DOHH2 (cell line): ENCODE measurements around the gene HOXB3.

Experiments used
- H3F3A ChIP-seq: fragments of 200-600 bp; sonication (generic), shearing (Covaris generic); 2 replicates; pipeline ENCODE4 v1.6.0; 2016; ENCODE audit warnings: antibody characterized with exemption, mild to moderate bottlenecking; ENCODE audit not compliant: control insufficient read depth, insufficient read depth
- H3K27ac ChIP-seq: fragments of 200-600 bp; sonication (generic); 2 replicates; pipeline ENCODE4 v1.5.1; 2014; ENCODE audit warnings: low read depth, mild to moderate bottlenecking, low read length, moderate library complexity
- H3K27me3 ChIP-seq: fragments of 200-600 bp; sonication (generic); 2 replicates; pipeline ENCODE4 v1.6.1; 2014; ENCODE audit warnings: mild to moderate bottlenecking, low read length, mixed read lengths; ENCODE audit not compliant: control insufficient read depth
- H3K36me3 ChIP-seq: fragments of 200-600 bp; sonication (generic); 2 replicates; pipeline ENCODE4 v1.6.1; 2014; ENCODE audit warnings: mild to moderate bottlenecking, low read length, moderate library complexity, mixed read lengths; ENCODE audit not compliant: control insufficient read depth
- H3K4me1 ChIP-seq: fragments of 200-600 bp; sonication (generic); 2 replicates; pipeline ENCODE4 v1.6.1; 2014; ENCODE audit warnings: mild to moderate bottlenecking, low read length, mixed read lengths; ENCODE audit not compliant: control insufficient read depth
- H3K4me2 ChIP-seq: fragments of 200-600 bp; sonication (generic); 2 replicates; pipeline ENCODE4 v1.6.0; 2014; ENCODE audit warnings: mild to moderate bottlenecking, low read length, moderate library complexity
- H3K4me3 ChIP-seq: fragments of 200-600 bp; sonication (generic); 2 replicates; pipeline ENCODE4 v1.5.1; 2014; ENCODE audit warnings: mild to moderate bottlenecking, low read length, mixed read lengths
- H3K79me2 ChIP-seq: fragments of 200-600 bp; sonication (generic); 2 replicates; pipeline ENCODE4 v1.6.1; 2014; ENCODE audit warnings: mild to moderate bottlenecking, low read length, mixed read lengths; ENCODE audit not compliant: control insufficient read depth
- H3K9me2 ChIP-seq: fragments of 200-600 bp; sonication (generic); replicated peaks from 2 replicates; pipeline ENCODE4 v1.6.1; 2014; ENCODE audit warnings: mild to moderate bottlenecking, low read length, mixed read lengths; ENCODE audit not compliant: control insufficient read depth
- H3K9me3 ChIP-seq: fragments of 200-600 bp; sonication (generic); 2 replicates; pipeline ENCODE4 v1.6.1; 2014; ENCODE audit warnings: antibody characterized with exemption, low read length, mixed read lengths; ENCODE audit not compliant: control insufficient read depth, insufficient read depth
- H4K20me1 ChIP-seq: fragments of 200-600 bp; sonication (generic); 2 replicates; pipeline ENCODE4 v1.6.0; 2014; ENCODE audit warnings: low read depth, mild to moderate bottlenecking, antibody characterized with exemption, low read length, moderate library complexity; ENCODE audit not compliant: control insufficient read depth, insufficient read depth
- CTCF ChIP-seq: fragments of 200-600 bp; sonication (generic); IDR thresholded peaks from one replicate; pipeline ENCODE4 v1.5.1; 2014; ENCODE audit warnings: antibody characterized with exemption, mild to moderate bottlenecking, low read depth, low read length; ENCODE audit not compliant: poor library complexity, severe bottlenecking
- EZH2phosphoT487 ChIP-seq: fragments of 200-600 bp; sonication (generic); IDR thresholded peaks from 2 replicates; pipeline ENCODE4 v1.6.1; 2017; ENCODE audit warnings: borderline replicate concordance, mild to moderate bottlenecking, antibody characterized with exemption, low read length, moderate library complexity, mixed read lengths

HOXB3 gene

GRCh38 chr17:48499735-48500434 is 90.2 kb downstream of the HOXB3 start:
- Histone ChIP-seq H3K27ac (no peak overlapping the region), H3F3A (no peaks in the 10 kb centered on the region), H3K36me3 (no peaks in the 10 kb centered on the region), H3K4me1 (no peaks in the 10 kb centered on the region), H3K9me3 (no peaks in the 10 kb centered on the region), H3K9me2 (no peaks in the 10 kb centered on the region), H3K4me3 (no peak overlapping the region), H3K27me3 (peaks cover 45% of the 10 kb centered on the region), H3K79me2 (no peaks in the 10 kb centered on the region), H4K20me1 (no peaks in the 10 kb centered on the region), H3K4me2 (no peak overlapping the region)
- TF ChIP-seq CTCF: no peak

GRCh38 chr17:48499248-48499647 is 90.8 kb downstream of the HOXB3 start:
- Histone ChIP-seq H3K27ac (no peak overlapping the region), H3K79me2 (no peaks in the 10 kb centered on the region), H3F3A (no peaks in the 10 kb centered on the region), H3K4me2 (no peak overlapping the region), H3K27me3 (peaks cover 48% of the 10 kb centered on the region), H3K36me3 (no peaks in the 10 kb centered on the region), H3K4me1 (no peaks in the 10 kb centered on the region), H4K20me1 (no peaks in the 10 kb centered on the region), H3K9me2 (no peaks in the 10 kb centered on the region), H3K9me3 (no peaks in the 10 kb centered on the region), H3K4me3 (no peak overlapping the region)
- TF ChIP-seq CTCF: no peak
- TF ChIP-seq EZH2phosphoT487: no peak
